ENCODE measurements around the gene IL6. TPM values are rescaled to one million over a fixed set of nuclear protein-coding genes. Genes with fewer than 3 reads are reported as not detected.
"Not testable (repeated sequence)": the region's sequence is repeated elsewhere in the genome, so short reads cannot be mapped to it uniquely, and the experiment has no call there.

IL6 gene
- total and polyA plus RNA-seq, 9 of the 15 experiments (the other 6 are each of a cell fraction or from before 2014, with no cell fraction given): 0.76 to 2.9 (median 1.5) TPM

DNA sequence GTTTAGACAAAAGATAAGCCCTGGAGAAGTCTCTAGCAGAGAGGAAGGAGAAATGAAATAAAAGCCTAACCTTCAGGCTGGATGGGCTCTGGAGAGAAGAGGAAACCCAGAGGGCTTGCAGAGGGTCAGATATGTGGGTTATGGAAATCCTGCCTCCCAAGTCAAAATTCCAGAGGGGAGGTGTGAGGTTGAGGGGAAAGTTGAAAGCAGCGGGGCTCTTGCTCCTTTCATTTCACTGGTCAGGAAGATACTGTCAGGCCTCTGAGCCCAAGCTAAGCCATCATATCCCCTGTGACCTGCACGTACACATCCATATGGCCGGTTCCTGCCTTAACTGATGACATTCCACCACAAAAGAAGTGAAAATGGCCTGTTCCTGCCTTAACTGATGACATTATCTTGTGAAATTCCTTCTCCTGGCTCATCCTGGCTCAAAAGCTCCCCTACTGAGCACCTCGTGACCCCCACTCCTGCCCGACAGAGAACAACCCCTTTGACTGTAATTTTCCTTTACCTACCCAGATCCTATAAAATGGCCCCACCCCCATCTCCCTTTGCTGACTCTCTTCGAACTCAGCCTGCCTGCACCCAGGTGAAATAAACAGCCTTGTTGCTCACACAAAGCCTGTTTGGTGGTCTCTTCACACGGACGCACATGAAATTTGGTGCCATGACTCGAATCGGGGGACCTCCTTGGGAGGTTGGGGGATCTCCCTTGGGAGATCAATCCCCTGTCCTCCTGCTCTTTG, 23.7 kb upstream of the IL6 start (continued):
- TF ChIP-seq RBFOX2 (IDR thresholded peaks at IDR 0.05; ENCODE audit: low read depth, low read length) (peak; percentile 67), MTA3 (IDR thresholded peaks at IDR 0.05; ENCODE audit: borderline replicate concordance) (0 out of 2 replicates have a peak, but pooled peaks have one; percentile 39), HIVEP1 (CRISPR knock-in tag; IDR thresholded peaks at IDR 0.05) (peak; percentile 76), MECOM (CRISPR knock-in tag; IDR thresholded peaks at IDR 0.05) (peak; percentile 69; the same call in 1 of the 2 replicates), ZBTB17 (CRISPR knock-in tag; IDR thresholded peaks at IDR 0.05) (peak; percentile 74; the same call in 1 of the 2 replicates), HSF4 (CRISPR knock-in tag; IDR thresholded peaks at IDR 0.05; ENCODE audit: borderline replicate concordance) (0 out of 2 replicates have a peak, but pooled peaks have one; percentile 58), CXXC5 (CRISPR knock-in tag; IDR thresholded peaks at IDR 0.05) (peak; percentile 74), FOXK2 (conservative IDR thresholded peaks at IDR 0.05 in 1 of 2, IDR thresholded peaks at IDR 0.05 in 1 of 2; ENCODE audit: low read depth in 2 of 2) (peak in 1 of 2 experiments; percentile 57; a peak in 1 of 4 replicates), ZNF79 (CRISPR knock-in tag; IDR thresholded peaks at IDR 0.05; ENCODE audit: low read depth) (0 out of 2 replicates have a peak, but pooled peaks have one; percentile 36), NR4A1 (tag; IDR thresholded peaks at IDR 0.05) (peak; percentile 91)
- TF ChIP-seq, protein P1, sequence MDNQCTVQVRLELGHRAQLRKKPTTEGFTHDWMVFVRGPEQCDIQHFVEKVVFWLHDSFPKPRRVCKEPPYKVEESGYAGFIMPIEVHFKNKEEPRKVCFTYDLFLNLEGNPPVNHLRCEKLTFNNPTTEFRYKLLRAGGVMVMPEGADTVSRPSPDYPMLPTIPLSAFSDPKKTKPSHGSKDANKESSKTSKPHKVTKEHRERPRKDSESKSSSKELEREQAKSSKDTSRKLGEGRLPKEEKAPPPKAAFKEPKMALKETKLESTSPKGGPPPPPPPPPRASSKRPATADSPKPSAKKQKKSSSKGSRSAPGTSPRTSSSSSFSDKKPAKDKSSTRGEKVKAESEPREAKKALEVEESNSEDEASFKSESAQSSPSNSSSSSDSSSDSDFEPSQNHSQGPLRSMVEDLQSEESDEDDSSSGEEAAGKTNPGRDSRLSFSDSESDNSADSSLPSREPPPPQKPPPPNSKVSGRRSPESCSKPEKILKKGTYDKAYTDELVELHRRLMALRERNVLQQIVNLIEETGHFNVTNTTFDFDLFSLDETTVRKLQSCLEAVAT (IDR thresholded peaks at IDR 0.05): peak; percentile 70 to 76
- TF ChIP-seq, protein P2, sequence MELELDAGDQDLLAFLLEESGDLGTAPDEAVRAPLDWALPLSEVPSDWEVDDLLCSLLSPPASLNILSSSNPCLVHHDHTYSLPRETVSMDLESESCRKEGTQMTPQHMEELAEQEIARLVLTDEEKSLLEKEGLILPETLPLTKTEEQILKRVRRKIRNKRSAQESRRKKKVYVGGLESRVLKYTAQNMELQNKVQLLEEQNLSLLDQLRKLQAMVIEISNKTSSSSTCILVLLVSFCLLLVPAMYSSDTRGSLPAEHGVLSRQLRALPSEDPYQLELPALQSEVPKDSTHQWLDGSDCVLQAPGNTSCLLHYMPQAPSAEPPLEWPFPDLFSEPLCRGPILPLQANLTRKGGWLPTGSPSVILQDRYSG (tag; conservative IDR thresholded peaks at IDR 0.05; ENCODE audit: low read depth): peak; percentile 32; the same call in 1 of the 2 replicates
- TF ChIP-seq, protein P3, sequence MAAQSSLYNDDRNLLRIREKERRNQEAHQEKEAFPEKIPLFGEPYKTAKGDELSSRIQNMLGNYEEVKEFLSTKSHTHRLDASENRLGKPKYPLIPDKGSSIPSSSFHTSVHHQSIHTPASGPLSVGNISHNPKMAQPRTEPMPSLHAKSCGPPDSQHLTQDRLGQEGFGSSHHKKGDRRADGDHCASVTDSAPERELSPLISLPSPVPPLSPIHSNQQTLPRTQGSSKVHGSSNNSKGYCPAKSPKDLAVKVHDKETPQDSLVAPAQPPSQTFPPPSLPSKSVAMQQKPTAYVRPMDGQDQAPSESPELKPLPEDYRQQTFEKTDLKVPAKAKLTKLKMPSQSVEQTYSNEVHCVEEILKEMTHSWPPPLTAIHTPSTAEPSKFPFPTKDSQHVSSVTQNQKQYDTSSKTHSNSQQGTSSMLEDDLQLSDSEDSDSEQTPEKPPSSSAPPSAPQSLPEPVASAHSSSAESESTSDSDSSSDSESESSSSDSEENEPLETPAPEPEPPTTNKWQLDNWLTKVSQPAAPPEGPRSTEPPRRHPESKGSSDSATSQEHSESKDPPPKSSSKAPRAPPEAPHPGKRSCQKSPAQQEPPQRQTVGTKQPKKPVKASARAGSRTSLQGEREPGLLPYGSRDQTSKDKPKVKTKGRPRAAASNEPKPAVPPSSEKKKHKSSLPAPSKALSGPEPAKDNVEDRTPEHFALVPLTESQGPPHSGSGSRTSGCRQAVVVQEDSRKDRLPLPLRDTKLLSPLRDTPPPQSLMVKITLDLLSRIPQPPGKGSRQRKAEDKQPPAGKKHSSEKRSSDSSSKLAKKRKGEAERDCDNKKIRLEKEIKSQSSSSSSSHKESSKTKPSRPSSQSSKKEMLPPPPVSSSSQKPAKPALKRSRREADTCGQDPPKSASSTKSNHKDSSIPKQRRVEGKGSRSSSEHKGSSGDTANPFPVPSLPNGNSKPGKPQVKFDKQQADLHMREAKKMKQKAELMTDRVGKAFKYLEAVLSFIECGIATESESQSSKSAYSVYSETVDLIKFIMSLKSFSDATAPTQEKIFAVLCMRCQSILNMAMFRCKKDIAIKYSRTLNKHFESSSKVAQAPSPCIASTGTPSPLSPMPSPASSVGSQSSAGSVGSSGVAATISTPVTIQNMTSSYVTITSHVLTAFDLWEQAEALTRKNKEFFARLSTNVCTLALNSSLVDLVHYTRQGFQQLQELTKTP (IDR thresholded peaks at IDR 0.05; ENCODE audit: low read depth in 1 of 2, partially characterized antibody in 2 of 2): peak; percentile 38 to 50
- TF ChIP-seq, protein P4, sequence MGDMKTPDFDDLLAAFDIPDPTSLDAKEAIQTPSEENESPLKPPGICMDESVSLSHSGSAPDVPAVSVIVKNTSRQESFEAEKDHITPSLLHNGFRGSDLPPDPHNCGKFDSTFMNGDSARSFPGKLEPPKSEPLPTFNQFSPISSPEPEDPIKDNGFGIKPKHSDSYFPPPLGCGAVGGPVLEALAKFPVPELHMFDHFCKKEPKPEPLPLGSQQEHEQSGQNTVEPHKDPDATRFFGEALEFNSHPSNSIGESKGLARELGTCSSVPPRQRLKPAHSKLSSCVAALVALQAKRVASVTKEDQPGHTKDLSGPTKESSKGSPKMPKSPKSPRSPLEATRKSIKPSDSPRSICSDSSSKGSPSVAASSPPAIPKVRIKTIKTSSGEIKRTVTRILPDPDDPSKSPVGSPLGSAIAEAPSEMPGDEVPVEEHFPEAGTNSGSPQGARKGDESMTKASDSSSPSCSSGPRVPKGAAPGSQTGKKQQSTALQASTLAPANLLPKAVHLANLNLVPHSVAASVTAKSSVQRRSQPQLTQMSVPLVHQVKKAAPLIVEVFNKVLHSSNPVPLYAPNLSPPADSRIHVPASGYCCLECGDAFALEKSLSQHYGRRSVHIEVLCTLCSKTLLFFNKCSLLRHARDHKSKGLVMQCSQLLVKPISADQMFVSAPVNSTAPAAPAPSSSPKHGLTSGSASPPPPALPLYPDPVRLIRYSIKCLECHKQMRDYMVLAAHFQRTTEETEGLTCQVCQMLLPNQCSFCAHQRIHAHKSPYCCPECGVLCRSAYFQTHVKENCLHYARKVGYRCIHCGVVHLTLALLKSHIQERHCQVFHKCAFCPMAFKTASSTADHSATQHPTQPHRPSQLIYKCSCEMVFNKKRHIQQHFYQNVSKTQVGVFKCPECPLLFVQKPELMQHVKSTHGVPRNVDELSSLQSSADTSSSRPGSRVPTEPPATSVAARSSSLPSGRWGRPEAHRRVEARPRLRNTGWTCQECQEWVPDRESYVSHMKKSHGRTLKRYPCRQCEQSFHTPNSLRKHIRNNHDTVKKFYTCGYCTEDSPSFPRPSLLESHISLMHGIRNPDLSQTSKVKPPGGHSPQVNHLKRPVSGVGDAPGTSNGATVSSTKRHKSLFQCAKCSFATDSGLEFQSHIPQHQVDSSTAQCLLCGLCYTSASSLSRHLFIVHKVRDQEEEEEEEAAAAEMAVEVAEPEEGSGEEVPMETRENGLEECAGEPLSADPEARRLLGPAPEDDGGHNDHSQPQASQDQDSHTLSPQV (IDR thresholded peaks at IDR 0.05): peak; percentile 85
- not testable (repeated sequence) for TF ChIP-seq NR4A1 (CRISPR knock-in tag; IDR thresholded peaks at IDR 0.05)
